MCF 10A (cell line): Measurements from ENCODE around the gene SLC25A48. TPM values are rescaled to one million over a fixed set of nuclear protein-coding genes. Genes with fewer than 3 reads are reported as not detected.
"Not testable (repeated sequence)": the region's sequence is repeated elsewhere in the genome, so short reads cannot be mapped to it uniquely, and the experiment has no call there.

ENCODE experiments used
- BruUV-seq: library from RNA; stranded (reverse); fragments of 400-500 nt; replicated peaks from 2 replicates; lab custom pipeline; 2021; lab: Mats Ljungman, UMichigan
- CTCF ChIA-PET: fragments of 300-600 bp; sonication (Branson Sonifier 250); formaldehyde crosslinking; extraction: SDS; loops from one replicate; lab custom pipeline; 2021; ENCODE audit warnings: antibody characterized with exemption, inconsistent platforms; lab: Yijun Ruan, JAX
- POLR2A ChIA-PET: fragments of 300-600, 350-650 bp; sonication (Branson Sonifier 250); formaldehyde crosslinking; extraction: SDS; loops from one replicate; lab custom pipeline; 2020; ENCODE audit warnings: antibody characterized with exemption, inconsistent platforms; lab: Yijun Ruan, JAX
- DNase-seq: peaks from one replicate; pipeline ENCODE4 v3.0.0-alpha.2; 2018; ENCODE audit not compliant: unreplicated experiment
- H3K27ac Mint-ChIP-seq: one replicate; pipeline ENCODE4 v1.8.0; 2022; ENCODE audit warnings: mild to moderate bottlenecking, low read depth, mixed read lengths; ENCODE audit not compliant: unreplicated experiment
- H3K27me3 Mint-ChIP-seq: one replicate; pipeline ENCODE4 v1.8.0; 2022; ENCODE audit warnings: mixed read lengths; ENCODE audit not compliant: insufficient read depth, unreplicated experiment
- H3K36me3 Mint-ChIP-seq: one replicate; pipeline ENCODE4 v1.8.0; 2022; ENCODE audit warnings: mild to moderate bottlenecking, moderate library complexity, mixed read lengths; ENCODE audit not compliant: insufficient read depth, unreplicated experiment
- H3K4me1 Mint-ChIP-seq: one replicate; pipeline ENCODE4 v1.8.0; 2022; ENCODE audit warnings: mixed read lengths; ENCODE audit not compliant: insufficient read depth, unreplicated experiment
- H3K4me3 Mint-ChIP-seq: one replicate; pipeline ENCODE4 v1.8.0; 2022; ENCODE audit warnings: mild to moderate bottlenecking, moderate library complexity, mixed read lengths; ENCODE audit not compliant: unreplicated experiment
- H3K9me3 Mint-ChIP-seq: one replicate; pipeline ENCODE4 v1.8.0; 2022; ENCODE audit warnings: mixed read lengths; ENCODE audit not compliant: unreplicated experiment
- intact Hi-C: fragments of 100-400 bp; cut with micrococcal nuclease; formaldehyde crosslinking; loops from 2 replicates; pipeline ENCODE4 v1.14.1; 2022
- total RNA-seq: library from RNA; stranded (reverse); gene quantifications from 2 replicates; pipeline ENCODE4 v1.2.3, GENCODE V29; 2022
- TF ChIP-seq, protein P1 (sequence below): fragments of 200-600 bp; IDR thresholded peaks from one replicate; pipeline ENCODE4 v1.8.0; 2022; ENCODE audit warnings: antibody characterized with exemption, mild to moderate bottlenecking; ENCODE audit not compliant: unreplicated experiment

The SLC25A48 gene
- total RNA-seq, 1 experiment from 2014 or later = not detected

DNA sequence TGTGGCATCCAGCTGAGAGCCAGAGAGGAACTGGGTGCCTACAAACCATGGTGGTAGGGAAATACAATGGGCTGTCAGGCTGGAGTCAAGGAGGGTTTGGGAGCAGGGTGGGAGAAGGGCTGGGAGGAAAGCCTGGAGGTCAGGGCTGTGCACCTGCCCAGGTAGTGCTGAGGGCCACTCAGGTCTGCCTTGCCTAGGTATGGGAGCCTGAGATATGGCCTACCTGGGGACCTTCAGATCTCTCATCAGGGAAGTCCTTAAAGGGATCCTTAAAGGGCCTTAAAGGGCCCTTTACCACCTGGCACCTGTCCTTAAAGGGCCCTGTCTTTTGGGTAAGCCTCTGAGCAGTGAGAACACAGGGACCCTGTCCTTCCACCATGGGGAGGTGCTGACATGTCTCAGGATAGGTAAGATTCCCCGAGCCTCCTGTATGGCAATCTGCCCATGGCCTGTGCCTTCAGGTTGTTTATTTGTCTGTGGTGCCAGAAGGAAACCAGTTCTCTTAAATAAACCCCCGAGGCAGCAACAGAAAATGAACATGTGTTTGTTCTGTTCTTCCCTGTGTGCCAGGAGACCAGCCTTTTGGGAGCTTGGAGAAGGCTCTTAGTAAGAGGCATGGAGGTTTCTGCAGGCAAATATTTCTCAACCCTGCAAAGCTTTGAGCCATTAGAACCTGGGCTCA, 23.3 kb downstream of the SLC25A48 start:
- intact Hi-C loops = no loop called here
- POLR2A ChIA-PET = interaction anchor here (0.7 kb wide), 2 partner anchors 207 to 401 kb away, joined by 3 read pairs; no protein-coding TSS in a partner anchor
- Mint-ChIP-seq H3K4me1 (peaks cover 18% of the 10 kb centered on the region), H3K9me3 (no peaks in the 10 kb centered on the region), H3K36me3 (no peaks in the 10 kb centered on the region), H3K27me3 (peaks cover 14% of the 10 kb centered on the region), H3K27ac (no peak overlapping the region), H3K4me3 (no peak overlapping the region)
- no TSS peak for BruUV-seq
- TF ChIP-seq, protein P1, sequence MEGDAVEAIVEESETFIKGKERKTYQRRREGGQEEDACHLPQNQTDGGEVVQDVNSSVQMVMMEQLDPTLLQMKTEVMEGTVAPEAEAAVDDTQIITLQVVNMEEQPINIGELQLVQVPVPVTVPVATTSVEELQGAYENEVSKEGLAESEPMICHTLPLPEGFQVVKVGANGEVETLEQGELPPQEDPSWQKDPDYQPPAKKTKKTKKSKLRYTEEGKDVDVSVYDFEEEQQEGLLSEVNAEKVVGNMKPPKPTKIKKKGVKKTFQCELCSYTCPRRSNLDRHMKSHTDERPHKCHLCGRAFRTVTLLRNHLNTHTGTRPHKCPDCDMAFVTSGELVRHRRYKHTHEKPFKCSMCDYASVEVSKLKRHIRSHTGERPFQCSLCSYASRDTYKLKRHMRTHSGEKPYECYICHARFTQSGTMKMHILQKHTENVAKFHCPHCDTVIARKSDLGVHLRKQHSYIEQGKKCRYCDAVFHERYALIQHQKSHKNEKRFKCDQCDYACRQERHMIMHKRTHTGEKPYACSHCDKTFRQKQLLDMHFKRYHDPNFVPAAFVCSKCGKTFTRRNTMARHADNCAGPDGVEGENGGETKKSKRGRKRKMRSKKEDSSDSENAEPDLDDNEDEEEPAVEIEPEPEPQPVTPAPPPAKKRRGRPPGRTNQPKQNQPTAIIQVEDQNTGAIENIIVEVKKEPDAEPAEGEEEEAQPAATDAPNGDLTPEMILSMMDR = no peak
- peak; percentile 38 for DNase-seq
- CTCF ChIA-PET = interaction anchor here (0.5 to 1.2 kb wide), 4 partner anchors 22 to 392 kb away, joined by 3 to 5 read pairs (median 3); no protein-coding TSS in a partner anchor

- intact Hi-C loops, H3K27ac Mint-ChIP-seq, H3K36me3 Mint-ChIP-seq, H3K9me3 Mint-ChIP-seq, POLR2A ChIA-PET, BruUV-seq, H3K4me3 Mint-ChIP-seq, H3K27me3 Mint-ChIP-seq, DNase-seq: not testable (repeated sequence)
- peaks cover 18% of the 10 kb centered on the region for H3K4me1 Mint-ChIP-seq
- CTCF ChIA-PET = interaction anchor here (2.5 kb wide), 1 partner anchor 11 kb away, joined by 10 read pairs; no protein-coding TSS in a partner anchor
These were observed 24.7 kb downstream of the SLC25A48 start for GRCh38 chr5:135859186-135859585.

DNA sequence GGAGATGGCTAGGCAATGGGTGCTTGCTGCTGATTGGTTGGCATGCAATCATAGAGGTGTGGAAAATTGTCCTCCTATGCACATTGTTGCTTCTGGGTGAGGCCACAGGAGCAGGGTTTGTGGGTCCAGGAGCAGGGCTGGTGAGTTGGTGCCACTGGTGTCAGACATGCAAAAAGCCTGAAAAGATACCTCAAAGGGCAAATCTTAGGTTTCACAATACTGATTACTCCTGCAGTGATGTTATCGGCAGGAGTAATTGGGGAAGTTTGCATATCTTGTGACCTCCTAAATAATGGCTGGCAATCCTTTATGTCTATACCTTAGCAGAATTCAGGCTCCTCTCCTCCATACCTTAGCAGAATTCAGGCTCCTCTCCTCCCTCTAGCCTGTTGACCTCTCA, 25.2 kb downstream of the SLC25A48 start:
- ChIA-PET POLR2A (no interaction called here), CTCF (interaction anchor here (2.5 kb wide), 1 partner anchor 11 kb away, joined by 10 read pairs; no protein-coding TSS in a partner anchor)
- H3K4me3 Mint-ChIP-seq = no peak overlapping the region
- peaks cover 2% of the 10 kb centered on the region for H3K27me3 Mint-ChIP-seq
- intact Hi-C loops = no loop called here
- H3K27ac Mint-ChIP-seq = no peak overlapping the region
- H3K4me1 Mint-ChIP-seq = peaks cover 18% of the 10 kb centered on the region
- H3K36me3 Mint-ChIP-seq = no peaks in the 10 kb centered on the region
- BruUV-seq = no TSS peak
- DNase-seq = no peak
- no peaks in the 10 kb centered on the region for H3K9me3 Mint-ChIP-seq
- TF ChIP-seq, protein P1 = no peak

DNA sequence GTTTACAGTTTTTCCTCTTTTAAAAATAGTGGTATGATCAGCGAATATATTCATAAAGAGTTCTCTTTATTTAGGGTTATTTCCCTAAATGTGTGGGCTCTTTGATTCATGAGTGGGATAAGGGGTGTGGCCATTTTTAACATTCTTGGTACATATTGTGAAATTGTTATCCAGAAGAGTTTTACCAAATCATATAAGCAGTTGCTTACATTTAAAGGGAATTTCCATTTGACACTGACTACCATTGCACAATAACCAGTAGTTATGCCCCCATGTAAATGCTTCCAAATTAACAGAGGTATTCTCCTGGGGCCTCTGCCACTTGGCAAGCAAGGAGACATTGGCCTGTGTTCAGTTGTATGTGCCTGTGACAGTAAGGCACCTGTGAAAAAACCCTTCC, 27.2 kb downstream of the SLC25A48 start:
- DNase-seq = peak; percentile 55
- Mint-ChIP-seq H3K4me1 (peaks cover 18% of the 10 kb centered on the region), H3K4me3 (no peak overlapping the region), H3K9me3 (no peaks in the 10 kb centered on the region), H3K27me3 (no peaks in the 10 kb centered on the region), H3K27ac (no peak overlapping the region), H3K36me3 (no peaks in the 10 kb centered on the region)
- POLR2A ChIA-PET = interaction anchor here (0.5 kb wide), 1 partner anchor 208 kb away, joined by 3 read pairs; no protein-coding TSS in a partner anchor
- TF ChIP-seq, protein P1 = no peak
- intact Hi-C loops = no loop called here
- BruUV-seq = no TSS peak
- CTCF ChIA-PET = interaction anchor here (1.3 to 2.2 kb wide), 3 partner anchors 10 to 295 kb away, joined by 3 to 12 read pairs (median 5); no protein-coding TSS in a partner anchor
